ENCODE results near the gene RAB27B. TPM values are rescaled to one million over a fixed set of nuclear protein-coding genes. Genes with fewer than 3 reads are reported as not detected.

RAB27B gene
- total RNA-seq, 1 donor from 2014 or later, result 5.0 TPM

DNA sequence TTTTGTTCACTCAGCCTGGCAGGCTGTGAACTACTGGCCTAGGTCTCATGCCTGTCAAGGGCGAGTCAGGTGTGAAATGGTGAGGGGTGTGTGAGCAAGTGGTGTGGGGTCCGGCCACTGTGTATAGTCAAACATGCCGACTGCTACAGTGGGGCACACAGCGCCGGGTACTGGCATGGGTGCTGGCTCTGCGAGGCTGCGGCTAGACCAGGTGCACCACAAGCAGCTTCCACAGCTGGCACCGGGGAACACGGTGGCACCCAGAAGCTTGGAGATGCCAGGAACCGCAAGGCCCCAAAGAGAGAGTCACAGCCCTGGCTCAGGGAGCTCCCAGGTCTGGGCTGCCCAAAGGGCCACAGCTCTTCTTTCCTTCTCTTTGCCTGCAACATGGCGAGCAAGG lies 81.3 kb downstream of the RAB27B start:
- H3F3A ChIP-seq (ENCODE audit: low read depth), result no peaks in the 10 kb centered on the region
- no peak for DNase-seq (ENCODE audit: low spot score)
- H3K4me2 ChIP-seq, result no peak overlapping the region
- Mint-ChIP-seq H3K27me3 (ENCODE audit: insufficient read depth, low read depth) (no peaks in the 10 kb centered on the region), H3K4me1 (peaks cover 2% of the 10 kb centered on the region), H3K36me3 (no peaks in the 10 kb centered on the region), H3K27ac (no peak overlapping the region), H3K4me3 (no peak overlapping the region), H3K9me3 (peaks cover 8% of the 10 kb centered on the region)
- no peaks in the 10 kb centered on the region for H3K9me3 ChIP-seq (ENCODE audit: low read depth)
- H3K36me3 ChIP-seq, result no peaks in the 10 kb centered on the region
- H3K27ac ChIP-seq, result no peak overlapping the region
- no peak overlapping the region for H3K4me3 ChIP-seq
- H4K20me1 ChIP-seq (ENCODE audit: low read depth), result no peaks in the 10 kb centered on the region
- no peaks in the 10 kb centered on the region for H3K27me3 ChIP-seq
- H2AFZ ChIP-seq (replicated peaks), result no peak overlapping the region
- H3K79me2 ChIP-seq (ENCODE audit: low read depth), result no peaks in the 10 kb centered on the region
- H3K4me1 ChIP-seq, result no peaks in the 10 kb centered on the region
- no peak for TF ChIP-seq EZH2phosphoT487 (IDR thresholded peaks at IDR 0.05)
- no peak for TF ChIP-seq EZH2 (IDR thresholded peaks at IDR 0.05)
- TF ChIP-seq, protein P1, sequence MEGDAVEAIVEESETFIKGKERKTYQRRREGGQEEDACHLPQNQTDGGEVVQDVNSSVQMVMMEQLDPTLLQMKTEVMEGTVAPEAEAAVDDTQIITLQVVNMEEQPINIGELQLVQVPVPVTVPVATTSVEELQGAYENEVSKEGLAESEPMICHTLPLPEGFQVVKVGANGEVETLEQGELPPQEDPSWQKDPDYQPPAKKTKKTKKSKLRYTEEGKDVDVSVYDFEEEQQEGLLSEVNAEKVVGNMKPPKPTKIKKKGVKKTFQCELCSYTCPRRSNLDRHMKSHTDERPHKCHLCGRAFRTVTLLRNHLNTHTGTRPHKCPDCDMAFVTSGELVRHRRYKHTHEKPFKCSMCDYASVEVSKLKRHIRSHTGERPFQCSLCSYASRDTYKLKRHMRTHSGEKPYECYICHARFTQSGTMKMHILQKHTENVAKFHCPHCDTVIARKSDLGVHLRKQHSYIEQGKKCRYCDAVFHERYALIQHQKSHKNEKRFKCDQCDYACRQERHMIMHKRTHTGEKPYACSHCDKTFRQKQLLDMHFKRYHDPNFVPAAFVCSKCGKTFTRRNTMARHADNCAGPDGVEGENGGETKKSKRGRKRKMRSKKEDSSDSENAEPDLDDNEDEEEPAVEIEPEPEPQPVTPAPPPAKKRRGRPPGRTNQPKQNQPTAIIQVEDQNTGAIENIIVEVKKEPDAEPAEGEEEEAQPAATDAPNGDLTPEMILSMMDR (IDR thresholded peaks at IDR 0.05), result no peak
- no peak overlapping the region for H3K9ac ChIP-seq

DNA sequence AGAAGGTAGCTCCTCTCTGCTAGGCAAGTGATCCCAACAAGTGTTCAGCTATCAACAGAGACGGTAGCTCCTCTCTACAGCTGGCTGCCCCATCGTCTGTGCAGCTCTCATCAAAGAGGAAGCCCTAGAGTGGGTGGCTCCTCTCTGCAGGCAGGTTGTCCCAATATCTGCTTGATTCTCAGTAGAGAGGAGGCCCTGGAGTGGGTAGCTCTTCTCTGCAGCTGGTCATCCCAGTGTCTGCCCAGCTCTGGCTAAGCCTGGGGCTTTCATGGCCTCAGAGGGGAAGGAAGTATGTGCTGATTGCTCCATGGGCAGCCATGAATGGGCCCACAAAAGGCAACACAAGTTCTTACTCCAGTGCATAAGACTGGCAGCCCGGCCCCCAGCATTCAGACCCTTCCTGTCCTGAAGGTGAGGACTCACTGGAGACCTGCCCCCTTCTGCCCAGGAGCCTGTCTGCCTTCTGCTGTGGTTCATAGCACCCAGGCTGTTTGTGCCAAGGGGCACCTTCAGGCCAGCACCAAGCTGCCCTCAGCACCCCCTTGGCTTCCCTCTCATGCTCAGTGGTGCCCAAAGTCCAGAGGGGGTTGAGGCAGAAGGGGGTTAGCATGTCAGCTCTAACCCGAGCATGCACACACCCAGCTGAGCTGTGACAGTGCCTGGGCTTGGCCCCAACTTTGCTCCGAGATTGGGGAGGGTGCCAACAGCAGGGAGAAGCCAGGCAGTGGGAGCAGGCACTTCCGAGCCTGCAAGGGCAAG lies 82.1 kb downstream of the RAB27B start:
- Mint-ChIP-seq H3K27me3 (ENCODE audit: insufficient read depth, low read depth) (no peaks in the 10 kb centered on the region), H3K9me3 (peaks cover 8% of the 10 kb centered on the region)
- H3K27me3 ChIP-seq, result no peaks in the 10 kb centered on the region

DNA sequence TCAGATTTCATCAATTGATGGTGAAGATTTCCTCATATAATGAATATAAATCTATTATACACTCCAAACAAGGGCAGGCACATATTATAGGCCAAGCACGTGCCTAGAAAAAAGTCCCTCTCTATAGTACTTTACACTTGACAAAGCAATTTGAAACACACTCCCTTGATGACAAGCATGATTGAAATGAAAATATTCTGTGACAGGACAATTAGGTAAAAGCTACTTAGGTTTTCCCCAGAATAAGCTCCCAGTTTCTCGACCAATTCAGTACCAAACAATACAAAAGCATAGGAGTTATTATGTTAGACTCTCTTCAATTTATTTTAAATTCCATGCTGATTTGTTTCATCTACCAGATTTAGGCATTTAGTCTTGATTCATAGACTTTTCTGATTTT lies 83.3 kb downstream of the RAB27B start:
- Mint-ChIP-seq H3K4me1 (peaks cover 2% of the 10 kb centered on the region), H3K27me3 (ENCODE audit: insufficient read depth, low read depth) (no peaks in the 10 kb centered on the region), H3K27ac (no peak overlapping the region), H3K36me3 (no peaks in the 10 kb centered on the region), H3K4me3 (no peak overlapping the region), H3K9me3 (peaks cover 10% of the 10 kb centered on the region)
- no peaks in the 10 kb centered on the region for H3K79me2 ChIP-seq (ENCODE audit: low read depth)
- TF ChIP-seq, protein P1 (IDR thresholded peaks at IDR 0.05), result no peak
- TF ChIP-seq EZH2phosphoT487 (IDR thresholded peaks at IDR 0.05) (no peak), EZH2 (IDR thresholded peaks at IDR 0.05) (no peak)
- H3K27ac ChIP-seq, result no peak overlapping the region
- H3F3A ChIP-seq (ENCODE audit: low read depth), result no peaks in the 10 kb centered on the region
- DNase-seq (ENCODE audit: low spot score), result no peak
- H3K36me3 ChIP-seq, result no peaks in the 10 kb centered on the region
- no peak overlapping the region for H3K4me3 ChIP-seq
- H2AFZ ChIP-seq (replicated peaks), result no peak overlapping the region
- no peaks in the 10 kb centered on the region for H3K4me1 ChIP-seq
- no peaks in the 10 kb centered on the region for H4K20me1 ChIP-seq (ENCODE audit: low read depth)
- H3K27me3 ChIP-seq, result no peaks in the 10 kb centered on the region
- no peak overlapping the region for H3K4me2 ChIP-seq
- no peaks in the 10 kb centered on the region for H3K9me3 ChIP-seq (ENCODE audit: low read depth)
- no peak overlapping the region for H3K9ac ChIP-seq

More for the DNA sequence above, 82.1 kb downstream of the RAB27B start:
- H3K9ac ChIP-seq, result no peak overlapping the region
- no peak overlapping the region for H3K27ac Mint-ChIP-seq
- no peaks in the 10 kb centered on the region for H3K4me1 ChIP-seq
- no peaks in the 10 kb centered on the region for H3K79me2 ChIP-seq (ENCODE audit: low read depth)
- TF ChIP-seq EZH2 (IDR thresholded peaks at IDR 0.05) (no peak), EZH2phosphoT487 (IDR thresholded peaks at IDR 0.05) (no peak)
- TF ChIP-seq, protein P1 (IDR thresholded peaks at IDR 0.05), result no peak
- no peak overlapping the region for H3K4me3 ChIP-seq
- no peaks in the 10 kb centered on the region for H4K20me1 ChIP-seq (ENCODE audit: low read depth)
- no peak overlapping the region for H2AFZ ChIP-seq (replicated peaks)
- DNase-seq (ENCODE audit: low spot score), result no peak
- H3K9me3 ChIP-seq (ENCODE audit: low read depth), result no peaks in the 10 kb centered on the region
- no peak overlapping the region for H3K4me2 ChIP-seq
- no peak overlapping the region for H3K27ac ChIP-seq
- H3K36me3 ChIP-seq, result no peaks in the 10 kb centered on the region
- H3K36me3 Mint-ChIP-seq, result no peaks in the 10 kb centered on the region
- H3F3A ChIP-seq (ENCODE audit: low read depth), result no peaks in the 10 kb centered on the region
- H3K4me1 Mint-ChIP-seq, result peaks cover 2% of the 10 kb centered on the region
- H3K4me3 Mint-ChIP-seq, result no peak overlapping the region
